CD4-positive, CD25-positive, alpha-beta regulatory T cell (primary cell): ENCODE results near the gene LHPP. TPM values are rescaled to one million over a fixed set of nuclear protein-coding genes. Genes with fewer than 3 reads are reported as not detected.

Experiments
- ATAC-seq, 2 donors: fragments of 150-1000 bp; cut with Tn5 transposase; one replicate each; pipeline ENCODE4 v1.10.0; 2021; ENCODE audit warnings: low read depth in 2 of 2, moderate number of reproducible peaks in 2 of 2, moderate library complexity in 1 of 2
- DNase-seq, 3 donors: peaks; one replicate each; pipeline versions ENCODE4 v3.0.0 to v3.0.0-alpha.2; 2012 to 2022; ENCODE audit warnings: mixed read lengths in 1 of 3
- H3K27ac ChIP-seq: one replicate; pipeline ENCODE4 v1.7.0; 2013; ENCODE audit warnings: mild to moderate bottlenecking, low read length; ENCODE audit not compliant: insufficient read depth, poor library complexity, severe bottlenecking
- H3K27me3 ChIP-seq: one replicate; pipeline ENCODE4 v1.7.0; 2013; ENCODE audit warnings: low read length; ENCODE audit not compliant: control insufficient read depth, insufficient read depth
- H3K36me3 ChIP-seq: one replicate; pipeline ENCODE4 v1.7.0; 2013; ENCODE audit warnings: mild to moderate bottlenecking, low read length, moderate library complexity; ENCODE audit not compliant: control insufficient read depth, insufficient read depth
- H3K4me1 ChIP-seq: 2 replicates; pipeline ENCODE4 v1.7.0; 2013; ENCODE audit warnings: mild to moderate bottlenecking, low read length; ENCODE audit not compliant: insufficient read depth, control insufficient read depth, poor library complexity, severe bottlenecking
- H3K4me3 ChIP-seq: one replicate; pipeline ENCODE4 v1.7.0; 2013; ENCODE audit warnings: low read depth, mild to moderate bottlenecking, low read length, moderate library complexity
- H3K9me3 ChIP-seq, 2 experiments: 1 replicate in 1 of 2; 2 replicates in 1 of 2; pipeline ENCODE4 v1.7.0; 2013; ENCODE audit warnings: low read length in 2 of 2, mild to moderate bottlenecking in 1 of 2, moderate library complexity in 1 of 2; ENCODE audit not compliant: control insufficient read depth in 2 of 2
- H3K27ac Mint-ChIP-seq, 3 donors: one replicate each; pipeline ENCODE4 v1.8.0; 2020 to 2022; ENCODE audit warnings: mild to moderate bottlenecking in 3 of 3, mixed read lengths in 3 of 3, moderate library complexity in 2 of 3
- H3K27me3 Mint-ChIP-seq: one replicate; pipeline ENCODE4 v1.8.0; 2022; ENCODE audit warnings: mild to moderate bottlenecking, mixed read lengths
- H3K36me3 Mint-ChIP-seq: one replicate; pipeline ENCODE4 v1.8.0; 2020; ENCODE audit warnings: mixed read lengths
- H3K4me1 Mint-ChIP-seq, 4 donors: one replicate each; pipeline ENCODE4 v1.8.0; 2020 to 2022; ENCODE audit warnings: mixed read lengths in 4 of 4, mild to moderate bottlenecking in 1 of 4
- H3K4me3 Mint-ChIP-seq, 4 donors: one replicate each; pipeline ENCODE4 v1.8.0; 2020 to 2022; ENCODE audit warnings: mild to moderate bottlenecking in 4 of 4, mixed read lengths in 4 of 4, moderate library complexity in 3 of 4
- H3K9me3 Mint-ChIP-seq, 7 donors: one replicate each; pipeline ENCODE4 v1.8.0; 2020 to 2022; ENCODE audit warnings: mixed read lengths in 7 of 7, mild to moderate bottlenecking in 3 of 7, moderate library complexity in 2 of 7
- polyA plus RNA-seq, 4 donors: library from polyadenylated mRNA; unstranded; fragments of 300-500 nt; fragmentation: Illumina TruSeq; gene quantifications; one replicate each; pipeline ENCODE4 v1.2.3, GENCODE V29; 2021
- total RNA-seq: library from RNA; stranded (reverse); gene quantifications from one replicate; pipeline ENCODE4 v1.2.3, GENCODE V29; 2022

LHPP gene
- total and polyA plus RNA-seq, 5 donors from 2014 or later: 20.1 to 29.2 (median 25.0) TPM

GRCh38 chr10:124476043-124476725 lies 14.6 kb downstream of the LHPP start:
- no peaks in the 10 kb centered on the region for H3K9me3 ChIP-seq
- H3K4me1 ChIP-seq: no peaks in the 10 kb centered on the region
- H3K27ac Mint-ChIP-seq: no peak overlapping the region
- no peaks in the 10 kb centered on the region for H3K36me3 ChIP-seq
- H3K27ac ChIP-seq: no peak overlapping the region
- H3K4me3 ChIP-seq: no peak overlapping the region
- H3K4me1 Mint-ChIP-seq: peaks cover 0 to 9% (median under 1%) of the 10 kb centered on the region in 4 donors
- H3K4me3 Mint-ChIP-seq: no peak overlapping the region
- no peak for DNase-seq
- no peaks in the 10 kb centered on the region for H3K27me3 ChIP-seq
- H3K36me3 Mint-ChIP-seq: no peaks in the 10 kb centered on the region
- H3K27me3 Mint-ChIP-seq: no peaks in the 10 kb centered on the region
- no peaks in the 10 kb centered on the region for H3K9me3 Mint-ChIP-seq
- ATAC-seq: no peak

- Mint-ChIP-seq H3K9me3 (no peaks in the 10 kb centered on the region), H3K4me3 (no peak overlapping the region), H3K4me1 (peaks cover 0 to 8% (median 3%) of the 10 kb centered on the region in 4 donors), H3K27me3 (no peaks in the 10 kb centered on the region), H3K36me3 (peaks cover 4% of the 10 kb centered on the region), H3K27ac (no peak overlapping the region)
- no peak overlapping the region for H3K27ac ChIP-seq
- H3K9me3 ChIP-seq: no peaks in the 10 kb centered on the region
- no peaks in the 10 kb centered on the region for H3K27me3 ChIP-seq
- no peaks in the 10 kb centered on the region for H3K36me3 ChIP-seq
- no peak for DNase-seq
- ATAC-seq: no peak
- H3K4me1 ChIP-seq: no peaks in the 10 kb centered on the region
- no peak overlapping the region for H3K4me3 ChIP-seq
Measured at GRCh38 chr10:124477614-124478363, 16.2 kb downstream of the LHPP start.

- peaks cover 0 to 4% (median 3%) of the 10 kb centered on the region in 4 donors for H3K4me1 Mint-ChIP-seq
- Histone ChIP-seq H3K27me3 (no peaks in the 10 kb centered on the region), H3K4me3 (no peak overlapping the region), H3K4me1 (no peaks in the 10 kb centered on the region), H3K36me3 (no peaks in the 10 kb centered on the region), H3K27ac (no peak overlapping the region), H3K9me3 (no peaks in the 10 kb centered on the region)
- H3K4me3 Mint-ChIP-seq: no peak overlapping the region
- H3K27me3 Mint-ChIP-seq: no peaks in the 10 kb centered on the region
- ATAC-seq (no peak), DNase-seq (no peak)
- H3K27ac Mint-ChIP-seq: no peak overlapping the region
- H3K36me3 Mint-ChIP-seq: peaks cover 4% of the 10 kb centered on the region
- no peaks in the 10 kb centered on the region for H3K9me3 Mint-ChIP-seq
Measured at GRCh38 chr10:124478515-124478914, 16.9 kb downstream of the LHPP start.

GRCh38 chr10:124480860-124481259 lies 19.2 kb downstream of the LHPP start:
- H3K4me1 Mint-ChIP-seq: peaks cover 0 to 4% (median 0%) of the 10 kb centered on the region in 4 donors
- Histone ChIP-seq H3K4me1 (no peaks in the 10 kb centered on the region), H3K36me3 (no peaks in the 10 kb centered on the region), H3K27me3 (no peaks in the 10 kb centered on the region), H3K9me3 (no peaks in the 10 kb centered on the region), H3K4me3 (no peak overlapping the region), H3K27ac (no peak overlapping the region)
- H3K27me3 Mint-ChIP-seq: no peaks in the 10 kb centered on the region
- ATAC-seq (no peak), DNase-seq (no peak)
- H3K36me3 Mint-ChIP-seq: peaks cover 7% of the 10 kb centered on the region
- H3K9me3 Mint-ChIP-seq: no peaks in the 10 kb centered on the region
- no peak overlapping the region for H3K4me3 Mint-ChIP-seq
- H3K27ac Mint-ChIP-seq: no peak overlapping the region

- no peak for DNase-seq
- no peaks in the 10 kb centered on the region for H3K4me1 ChIP-seq
- Mint-ChIP-seq H3K36me3 (peaks cover 13% of the 10 kb centered on the region), H3K4me3 (no peak overlapping the region), H3K27me3 (no peaks in the 10 kb centered on the region), H3K4me1 (peaks cover 0 to 4% (median 0%) of the 10 kb centered on the region in 4 donors), H3K27ac (peak overlapping the region in 1 of 3 donors; percentile 64), H3K9me3 (peaks cover 0 to 2% (median 0%) of the 10 kb centered on the region in 7 donors)
- no peaks in the 10 kb centered on the region for H3K36me3 ChIP-seq
- no peaks in the 10 kb centered on the region for H3K27me3 ChIP-seq
- H3K4me3 ChIP-seq: no peak overlapping the region
- ATAC-seq: no peak
- H3K9me3 ChIP-seq: peaks cover 0 to 1% of the 10 kb centered on the region in 2 experiments
- no peak overlapping the region for H3K27ac ChIP-seq
Measured at GRCh38 chr10:124481717-124482116, 20.1 kb downstream of the LHPP start.

GRCh38 chr10:124482236-124482800 lies 20.7 kb downstream of the LHPP start:
- DNase-seq (no peak), ATAC-seq (no peak)
- Histone ChIP-seq H3K9me3 (peaks cover 0 to 2% of the 10 kb centered on the region in 2 experiments), H3K4me3 (no peak overlapping the region), H3K36me3 (no peaks in the 10 kb centered on the region), H3K27me3 (no peaks in the 10 kb centered on the region), H3K27ac (no peak overlapping the region), H3K4me1 (no peaks in the 10 kb centered on the region)
- no peaks in the 10 kb centered on the region for H3K27me3 Mint-ChIP-seq
- peak overlapping the region in 1 of 3 donors; percentile 48 for H3K27ac Mint-ChIP-seq
- peaks cover 0 to 4% (median 0%) of the 10 kb centered on the region in 4 donors for H3K4me1 Mint-ChIP-seq
- H3K9me3 Mint-ChIP-seq: peaks cover 0 to 5% (median 0%) of the 10 kb centered on the region in 7 donors
- H3K36me3 Mint-ChIP-seq: peaks cover 13% of the 10 kb centered on the region
- H3K4me3 Mint-ChIP-seq: no peak overlapping the region

- no peaks in the 10 kb centered on the region for H3K27me3 ChIP-seq
- DNase-seq (no peak), ATAC-seq (no peak)
- peak overlapping the region in 1 of 3 donors; percentile 17 for H3K27ac Mint-ChIP-seq
- peaks cover 0 to 4% (median 0%) of the 10 kb centered on the region in 4 donors for H3K4me1 Mint-ChIP-seq
- H3K9me3 ChIP-seq: peaks cover 0 to 2% of the 10 kb centered on the region in 2 experiments
- no peak overlapping the region for H3K4me3 ChIP-seq
- H3K9me3 Mint-ChIP-seq: peaks cover 0 to 5% (median 0%) of the 10 kb centered on the region in 7 donors
- peaks cover 13% of the 10 kb centered on the region for H3K36me3 Mint-ChIP-seq
- no peaks in the 10 kb centered on the region for H3K36me3 ChIP-seq
- H3K4me1 ChIP-seq: no peaks in the 10 kb centered on the region
- H3K27me3 Mint-ChIP-seq: no peaks in the 10 kb centered on the region
- H3K27ac ChIP-seq: no peak overlapping the region
- H3K4me3 Mint-ChIP-seq: no peak overlapping the region
Measured at GRCh38 chr10:124482876-124483275, 21.3 kb downstream of the LHPP start.
